ENCODE data around the gene CAB39. TPM values are rescaled to one million over a fixed set of nuclear protein-coding genes. Genes with fewer than 3 reads are reported as not detected.

The CAB39 gene
- total and polyA plus RNA-seq, 10 donors: 24.4 to 120 (median 80.2) TPM

- 59 to 80% (median 78%) methylated on average over 4 of the region's 4 CpGs for WGBS, 5 donors
- TF ChIP-seq POLR2A (IDR thresholded peaks at IDR 0.05): no peak
- TF ChIP-seq POLR2AphosphoS5 (IDR thresholded peaks at IDR 0.05): no peak
- TF ChIP-seq CTCF (IDR thresholded peaks at IDR 0.05 in 8 of 11, conservative IDR thresholded peaks at IDR 0.05 in 3 of 11): no peak
- Histone ChIP-seq H3K27me3 (replicated peaks in 1 of 7) (no peaks in the 10 kb centered on the region), H3K9me3 (no peaks in the 10 kb centered on the region), H3K27ac (no peak overlapping the region), H3K36me3 (peaks cover 0 to 86% (median 28%) of the 10 kb centered on the region in 6 donors), H3K4me1 (peaks cover 0 to 21% (median 7%) of the 10 kb centered on the region in 6 donors), H3K4me3 (no peak overlapping the region)
- no peak for DNase-seq
- intact Hi-C loops (cut with DNase I; ENCODE audit: low total_unique reads): no loop called here
Measured at GRCh38 chr2:230765611-230766300, 53.1 kb downstream of the CAB39 start.

GRCh38 chr2:230767862-230768388 lies 55.3 kb downstream of the CAB39 start:
- Histone ChIP-seq H3K9me3 (no peaks in the 10 kb centered on the region), H3K4me1 (peaks cover 0 to 40% (median 9%) of the 10 kb centered on the region in 6 donors), H3K36me3 (peaks cover 0 to 71% (median 12%) of the 10 kb centered on the region in 6 donors), H3K4me3 (no peak overlapping the region), H3K27me3 (replicated peaks in 1 of 7) (no peaks in the 10 kb centered on the region), H3K27ac (no peak overlapping the region)
- no peak for DNase-seq
- no peak for TF ChIP-seq POLR2A (IDR thresholded peaks at IDR 0.05)
- TF ChIP-seq CTCF (IDR thresholded peaks at IDR 0.05 in 8 of 11, conservative IDR thresholded peaks at IDR 0.05 in 3 of 11): no peak
- TF ChIP-seq POLR2AphosphoS5 (IDR thresholded peaks at IDR 0.05): no peak
- 67 to 75% (median 71%) methylated on average over 2 of the region's 2 CpGs for whole genome bisulfite sequencing, 5 donors
- intact Hi-C loops (cut with DNase I; ENCODE audit: low total_unique reads): no loop called here

- H3K9me3 ChIP-seq: no peaks in the 10 kb centered on the region
- H3K36me3 ChIP-seq: peaks cover 0 to 60% (median 3%) of the 10 kb centered on the region in 6 donors
- no peak for TF ChIP-seq POLR2A (IDR thresholded peaks at IDR 0.05)
- TF ChIP-seq CTCF (IDR thresholded peaks at IDR 0.05 in 8 of 11, conservative IDR thresholded peaks at IDR 0.05 in 3 of 11): no peak
- TF ChIP-seq POLR2AphosphoS5 (IDR thresholded peaks at IDR 0.05): no peak
- H3K27ac ChIP-seq: no peak overlapping the region
- intact Hi-C loops (cut with DNase I; ENCODE audit: low total_unique reads): no loop called here
- no peaks in the 10 kb centered on the region for H3K27me3 ChIP-seq (replicated peaks in 1 of 7)
- H3K4me3 ChIP-seq: no peak overlapping the region
- no peak for DNase-seq
- 85 to 93% (median 88%) methylated on average over 3 of the region's 3 CpGs for WGBS, 5 donors
- H3K4me1 ChIP-seq: peaks cover 0 to 62% (median 7%) of the 10 kb centered on the region in 6 donors
Measured at GRCh38 chr2:230770804-230771203, 58.2 kb downstream of the CAB39 start.

- Histone ChIP-seq H3K27me3 (replicated peaks in 1 of 7) (no peaks in the 10 kb centered on the region), H3K27ac (no peak overlapping the region), H3K36me3 (peaks cover 0 to 51% (median 1%) of the 10 kb centered on the region in 6 donors), H3K9me3 (no peaks in the 10 kb centered on the region), H3K4me1 (peaks cover 0 to 71% (median 12%) of the 10 kb centered on the region in 6 donors), H3K4me3 (no peak overlapping the region)
- intact Hi-C loops (cut with DNase I; ENCODE audit: low total_unique reads): no loop called here
- WGBS, 5 donors: 91 to 100% (median 95%) methylated on average over 1 to 2 of the region's 2 CpGs
- no peak for TF ChIP-seq POLR2AphosphoS5 (IDR thresholded peaks at IDR 0.05)
- no peak for TF ChIP-seq POLR2A (IDR thresholded peaks at IDR 0.05)
- TF ChIP-seq CTCF (IDR thresholded peaks at IDR 0.05 in 8 of 11, conservative IDR thresholded peaks at IDR 0.05 in 3 of 11): no peak
- no peak for DNase-seq
Measured at GRCh38 chr2:230772156-230772555, 59.5 kb downstream of the CAB39 start.

All from spleen (tissue), 11 donors.